ENCODE data around the gene ODR4.
"Not testable (repeated sequence)": the region's sequence is repeated elsewhere in the genome, so short reads cannot be mapped to it uniquely, and the experiment has no call there.

ODR4 gene

GRCh38 chr1:186375152-186375928 lies at the start of gene ODR4, which contains the start of gene TPR:
ODR4 (plus strand) TSS chr1:186375838; CDS start chr1:186379786, 3,948 bp downstream.
TPR (minus strand) TSS chr1:186375253; CDS start chr1:186375028, 225 bp downstream.
- peak; percentile 92 for DNase-seq (ENCODE audit: low read depth)

- no peak for DNase-seq (ENCODE audit: low read depth)
Observed at GRCh38 chr1:186326009-186326408, 49.6 kb upstream of the ODR4 start.

GRCh38 chr1:186327331-186327730 lies 48.3 kb upstream of the ODR4 start:
- DNase-seq (ENCODE audit: low read depth), result no peak

- no peak for DNase-seq (ENCODE audit: low read depth)
Observed at GRCh38 chr1:186330758-186331157, 44.9 kb upstream of the ODR4 start.

GRCh38 chr1:186337554-186337953 lies 38.1 kb upstream of the ODR4 start:
- no peak for DNase-seq (ENCODE audit: low read depth)

- no peak for DNase-seq (ENCODE audit: low read depth)
Observed at GRCh38 chr1:186340772-186341171, 34.9 kb upstream of the ODR4 start.

- DNase-seq (ENCODE audit: low read depth), result not testable (repeated sequence)
Observed at GRCh38 chr1:186347837-186348691, 27.6 kb upstream of the ODR4 start.

GRCh38 chr1:186374303-186375151 lies 1.1 kb upstream of the ODR4 start:
- DNase-seq (ENCODE audit: low read depth), result no peak

- DNase-seq (ENCODE audit: low read depth), result no peak
Observed at GRCh38 chr1:186375929-186376319, 286 bp downstream of the ODR4 start.

- DNase-seq (ENCODE audit: low read depth), result no peak
Observed at GRCh38 chr1:186386725-186387383, 11.2 kb downstream of the ODR4 start.

GRCh38 chr1:186390925-186391324 lies 15.3 kb downstream of the ODR4 start:
- DNase-seq (ENCODE audit: low read depth), result no peak

- DNase-seq (ENCODE audit: low read depth), result no peak
Observed at GRCh38 chr1:186391841-186392240, 16.2 kb downstream of the ODR4 start.

- not testable (repeated sequence) for DNase-seq (ENCODE audit: low read depth)
Observed at GRCh38 chr1:186392711-186393110, 17.1 kb downstream of the ODR4 start.

GRCh38 chr1:186401446-186401845 lies 25.8 kb downstream of the ODR4 start:
- DNase-seq (ENCODE audit: low read depth), result not testable (repeated sequence)

- no peak for DNase-seq (ENCODE audit: low read depth)
Observed at GRCh38 chr1:186403632-186404031, 28.0 kb downstream of the ODR4 start.

GRCh38 chr1:186404454-186405051 lies 28.9 kb downstream of the ODR4 start:
- DNase-seq (ENCODE audit: low read depth), result no peak

- DNase-seq (ENCODE audit: low read depth), result no peak
Observed at GRCh38 chr1:186409091-186409490, 33.5 kb downstream of the ODR4 start.

- DNase-seq (ENCODE audit: low read depth), result no peak
Observed at GRCh38 chr1:186413319-186413718, 37.7 kb downstream of the ODR4 start.

- no peak for DNase-seq (ENCODE audit: low read depth)
Observed at GRCh38 chr1:186418503-186418902, 42.9 kb downstream of the ODR4 start.

- no peak for DNase-seq (ENCODE audit: low read depth)
Observed at GRCh38 chr1:186420311-186420710, 44.7 kb downstream of the ODR4 start.

GRCh38 chr1:186420923-186421322 lies 45.3 kb downstream of the ODR4 start:
- no peak for DNase-seq (ENCODE audit: low read depth)
